Panc1 (cell line): Measurements from ENCODE around the gene SGK1.

Experiments
- TCF7L2 ChIP-seq: IDR thresholded peaks from 2 replicates; pipeline ENCODE4 v1.6.1; 2011; ENCODE audit warnings: mild to moderate bottlenecking, low read depth, low read length, inconsistent platforms
- TF ChIP-seq, protein P1 (sequence below): fragments of 450-650 bp; IDR thresholded peaks from 2 replicates; pipeline ENCODE4 v1.5.1; 2017; ENCODE audit warnings: mild to moderate bottlenecking

DNA sequence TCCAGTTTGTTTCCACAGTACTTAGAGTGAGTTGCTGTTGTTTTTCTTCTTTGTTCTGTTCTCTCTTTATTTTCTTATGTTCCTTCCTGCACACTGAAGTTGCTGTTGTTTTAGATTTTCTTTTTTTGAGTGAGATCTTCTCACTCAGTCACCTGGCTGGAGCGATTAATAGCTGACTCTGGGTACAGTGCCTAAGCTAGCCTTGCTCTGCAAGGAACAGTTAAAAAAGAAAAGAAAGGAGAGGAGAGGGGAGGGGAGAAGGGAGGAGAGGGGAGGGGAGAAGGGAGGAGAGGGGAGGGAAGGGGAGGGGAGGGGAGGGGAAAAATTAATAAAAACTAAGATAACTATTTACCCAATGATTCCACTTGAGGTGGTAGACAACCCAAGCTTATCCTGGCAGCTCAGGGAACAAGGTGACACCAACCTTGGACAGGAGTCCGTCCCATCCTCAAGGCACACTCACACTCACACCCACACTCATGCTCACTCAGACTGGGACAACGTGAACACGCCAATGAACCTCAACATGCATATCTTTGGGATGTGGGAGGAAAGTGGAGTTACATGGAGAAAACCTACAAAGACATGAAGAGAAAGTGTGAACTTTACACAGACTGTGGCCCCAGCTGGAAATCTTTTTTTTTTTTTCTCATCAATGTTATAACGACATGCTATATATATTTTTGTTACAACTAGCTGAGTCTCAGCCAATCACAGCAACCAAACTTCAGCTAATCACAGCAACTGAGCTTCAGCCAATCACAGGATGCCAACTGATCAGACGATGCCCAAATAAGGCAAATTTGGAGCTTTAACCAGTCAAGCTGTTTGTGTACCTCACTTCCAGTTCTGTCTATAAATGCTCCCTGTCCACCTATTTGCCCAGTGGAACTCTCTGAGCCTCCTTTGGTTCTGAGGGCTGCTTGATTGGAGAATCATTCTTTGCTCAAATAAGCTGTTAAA lies 124.1 kb downstream of the SGK1 start:
- TF ChIP-seq TCF7L2 = no peak
- TF ChIP-seq, protein P1, sequence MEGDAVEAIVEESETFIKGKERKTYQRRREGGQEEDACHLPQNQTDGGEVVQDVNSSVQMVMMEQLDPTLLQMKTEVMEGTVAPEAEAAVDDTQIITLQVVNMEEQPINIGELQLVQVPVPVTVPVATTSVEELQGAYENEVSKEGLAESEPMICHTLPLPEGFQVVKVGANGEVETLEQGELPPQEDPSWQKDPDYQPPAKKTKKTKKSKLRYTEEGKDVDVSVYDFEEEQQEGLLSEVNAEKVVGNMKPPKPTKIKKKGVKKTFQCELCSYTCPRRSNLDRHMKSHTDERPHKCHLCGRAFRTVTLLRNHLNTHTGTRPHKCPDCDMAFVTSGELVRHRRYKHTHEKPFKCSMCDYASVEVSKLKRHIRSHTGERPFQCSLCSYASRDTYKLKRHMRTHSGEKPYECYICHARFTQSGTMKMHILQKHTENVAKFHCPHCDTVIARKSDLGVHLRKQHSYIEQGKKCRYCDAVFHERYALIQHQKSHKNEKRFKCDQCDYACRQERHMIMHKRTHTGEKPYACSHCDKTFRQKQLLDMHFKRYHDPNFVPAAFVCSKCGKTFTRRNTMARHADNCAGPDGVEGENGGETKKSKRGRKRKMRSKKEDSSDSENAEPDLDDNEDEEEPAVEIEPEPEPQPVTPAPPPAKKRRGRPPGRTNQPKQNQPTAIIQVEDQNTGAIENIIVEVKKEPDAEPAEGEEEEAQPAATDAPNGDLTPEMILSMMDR = no peak
